Activated T-cell treated with anti-CD3 and anti-CD28 coated beads, Interleukin-2, amount 50 U/mL, for 4 hours (primary cell): ENCODE measurements around the gene JAZF1. TPM values are rescaled to one million over a fixed set of nuclear protein-coding genes. Genes with fewer than 3 reads are reported as not detected.

Source experiments
- ATAC-seq, 2 donors: fragments of 200-7000 bp; cut with Tn5 transposase; one replicate each; pipeline ENCODE4 v1.10.0; 2021
- DNase-seq: peaks from one replicate; pipeline ENCODE4 v3.0.0-alpha.2; 2020
- H3K27me3 Mint-ChIP-seq: one replicate; pipeline ENCODE4 v1.8.0; 2021; ENCODE audit warnings: low read depth, mixed read lengths
- H3K36me3 Mint-ChIP-seq: one replicate; pipeline ENCODE4 v1.8.0; 2022; ENCODE audit warnings: mixed read lengths; ENCODE audit not compliant: insufficient read depth
- H3K4me1 Mint-ChIP-seq: one replicate; pipeline ENCODE4 v1.8.0; 2021; ENCODE audit warnings: low read depth, mixed read lengths
- H3K4me3 Mint-ChIP-seq: one replicate; pipeline ENCODE4 v1.8.0; 2021; ENCODE audit warnings: mild to moderate bottlenecking, moderate library complexity, mixed read lengths
- H3K9me3 Mint-ChIP-seq: one replicate; pipeline ENCODE4 v1.8.0; 2021; ENCODE audit warnings: mixed read lengths
- total RNA-seq, 3 donors: library from RNA; stranded (reverse); gene quantifications; one replicate each; pipeline ENCODE4 v1.2.1, GENCODE V29; 2021

JAZF1 gene
- total RNA-seq, 3 donors from 2014 or later, result 14.9 to 19.3 (median 19.0) TPM

GRCh38 chr7:28165961-28166955, 14.3 kb downstream of the JAZF1 start:
- H3K9me3 Mint-ChIP-seq, result no peaks in the 10 kb centered on the region
- ATAC-seq (no peak), DNase-seq (no peak)
- H3K4me1 Mint-ChIP-seq, result peaks cover 40% of the 10 kb centered on the region
- no peak overlapping the region for H3K4me3 Mint-ChIP-seq
- H3K36me3 Mint-ChIP-seq, result peaks cover 17% of the 10 kb centered on the region
- H3K27me3 Mint-ChIP-seq, result no peaks in the 10 kb centered on the region

- H3K27me3 Mint-ChIP-seq, result no peaks in the 10 kb centered on the region
- no peaks in the 10 kb centered on the region for H3K9me3 Mint-ChIP-seq
- H3K4me3 Mint-ChIP-seq, result no peak overlapping the region
- peaks cover 20% of the 10 kb centered on the region for H3K36me3 Mint-ChIP-seq
- no peak for DNase-seq
- ATAC-seq, result no peak
- peaks cover 33% of the 10 kb centered on the region for H3K4me1 Mint-ChIP-seq
Observed at GRCh38 chr7:28165261-28165660, 15.3 kb downstream of the JAZF1 start.

GRCh38 chr7:28163949-28164348, 16.6 kb downstream of the JAZF1 start:
- no peaks in the 10 kb centered on the region for H3K27me3 Mint-ChIP-seq
- no peak for DNase-seq

GRCh38 chr7:28161331-28161730, 19.3 kb downstream of the JAZF1 start:
- ATAC-seq (no peak), DNase-seq (no peak)
- no peaks in the 10 kb centered on the region for H3K27me3 Mint-ChIP-seq
- H3K9me3 Mint-ChIP-seq, result no peaks in the 10 kb centered on the region
- peaks cover 28% of the 10 kb centered on the region for H3K4me1 Mint-ChIP-seq
- H3K4me3 Mint-ChIP-seq, result no peak overlapping the region
- H3K36me3 Mint-ChIP-seq, result peaks cover 24% of the 10 kb centered on the region

More at GRCh38 chr7:28163949-28164348, 16.6 kb downstream of the JAZF1 start:
- no peak overlapping the region for H3K4me3 Mint-ChIP-seq
- H3K4me1 Mint-ChIP-seq, result peaks cover 28% of the 10 kb centered on the region
- H3K36me3 Mint-ChIP-seq, result peaks cover 21% of the 10 kb centered on the region
- ATAC-seq, result no peak
- H3K9me3 Mint-ChIP-seq, result no peaks in the 10 kb centered on the region

- H3K36me3 Mint-ChIP-seq, result peaks cover 23% of the 10 kb centered on the region
- peaks cover 33% of the 10 kb centered on the region for H3K4me1 Mint-ChIP-seq
- ATAC-seq, result no peak
- no peak for DNase-seq
- H3K4me3 Mint-ChIP-seq, result no peak overlapping the region
- H3K9me3 Mint-ChIP-seq, result no peaks in the 10 kb centered on the region
- H3K27me3 Mint-ChIP-seq, result no peaks in the 10 kb centered on the region
Observed at GRCh38 chr7:28160551-28160991, 20.0 kb downstream of the JAZF1 start.

GRCh38 chr7:28157831-28158416, 22.7 kb downstream of the JAZF1 start:
- no peaks in the 10 kb centered on the region for H3K9me3 Mint-ChIP-seq

GRCh38 chr7:28157076-28157745, 23.4 kb downstream of the JAZF1 start:
- no peak overlapping the region for H3K4me3 Mint-ChIP-seq
- peaks cover 55% of the 10 kb centered on the region for H3K4me1 Mint-ChIP-seq
- ATAC-seq (no peak), DNase-seq (no peak)
- peaks cover 15% of the 10 kb centered on the region for H3K36me3 Mint-ChIP-seq
- no peaks in the 10 kb centered on the region for H3K9me3 Mint-ChIP-seq
- no peaks in the 10 kb centered on the region for H3K27me3 Mint-ChIP-seq

More at GRCh38 chr7:28157831-28158416, 22.7 kb downstream of the JAZF1 start:
- no peak for ATAC-seq
- H3K4me3 Mint-ChIP-seq, result no peak overlapping the region
- peaks cover 18% of the 10 kb centered on the region for H3K36me3 Mint-ChIP-seq
- peaks cover 49% of the 10 kb centered on the region for H3K4me1 Mint-ChIP-seq
- no peak for DNase-seq
- H3K27me3 Mint-ChIP-seq, result no peaks in the 10 kb centered on the region

- Mint-ChIP-seq H3K36me3 (peaks cover 15% of the 10 kb centered on the region), H3K27me3 (no peaks in the 10 kb centered on the region), H3K4me1 (peaks cover 60% of the 10 kb centered on the region), H3K4me3 (no peak overlapping the region), H3K9me3 (no peaks in the 10 kb centered on the region)
- DNase-seq, result no peak
- no peak for ATAC-seq
Observed at GRCh38 chr7:28156401-28156800, 24.2 kb downstream of the JAZF1 start.

- Mint-ChIP-seq H3K4me3 (no peak overlapping the region), H3K9me3 (no peaks in the 10 kb centered on the region), H3K36me3 (peaks cover 15% of the 10 kb centered on the region), H3K27me3 (no peaks in the 10 kb centered on the region), H3K4me1 (peaks cover 60% of the 10 kb centered on the region)
- DNase-seq, result no peak
- ATAC-seq, result no peak
Observed at GRCh38 chr7:28155964-28156363, 24.6 kb downstream of the JAZF1 start.

GRCh38 chr7:28155019-28155660, 25.5 kb downstream of the JAZF1 start:
- H3K4me1 Mint-ChIP-seq, result peaks cover 67% of the 10 kb centered on the region
- H3K27me3 Mint-ChIP-seq, result no peaks in the 10 kb centered on the region
- H3K9me3 Mint-ChIP-seq, result no peaks in the 10 kb centered on the region
- no peak for DNase-seq
- peak; percentile 65 to 68 for ATAC-seq
- H3K36me3 Mint-ChIP-seq, result peaks cover 15% of the 10 kb centered on the region
- peak overlapping the region; percentile 7 for H3K4me3 Mint-ChIP-seq

- Mint-ChIP-seq H3K4me1 (peaks cover 77% of the 10 kb centered on the region), H3K36me3 (peaks cover 19% of the 10 kb centered on the region), H3K4me3 (peak overlapping the region; percentile 16), H3K9me3 (no peaks in the 10 kb centered on the region), H3K27me3 (no peaks in the 10 kb centered on the region)
- DNase-seq (no peak), ATAC-seq (no peak)
Observed at GRCh38 chr7:28152594-28152993, 28.0 kb downstream of the JAZF1 start.

GRCh38 chr7:28151965-28152364, 28.6 kb downstream of the JAZF1 start:
- H3K4me3 Mint-ChIP-seq, result peak overlapping the region; percentile 16
- DNase-seq, result no peak
- no peaks in the 10 kb centered on the region for H3K9me3 Mint-ChIP-seq
- no peaks in the 10 kb centered on the region for H3K27me3 Mint-ChIP-seq
- H3K36me3 Mint-ChIP-seq, result peaks cover 17% of the 10 kb centered on the region
- peak; percentile 67 to 69 for ATAC-seq
- H3K4me1 Mint-ChIP-seq, result peaks cover 71% of the 10 kb centered on the region

- DNase-seq (no peak), ATAC-seq (no peak)
- Mint-ChIP-seq H3K4me1 (peaks cover 47% of the 10 kb centered on the region), H3K4me3 (peak overlapping the region; percentile 41), H3K27me3 (no peaks in the 10 kb centered on the region), H3K9me3 (no peaks in the 10 kb centered on the region), H3K36me3 (peaks cover 22% of the 10 kb centered on the region)
Observed at GRCh38 chr7:28149291-28150101, 31.1 kb downstream of the JAZF1 start.
